ENCODE data around the gene NDFIP2.

GRCh38 chr13:79482281-79482970 is 1.5 kb downstream of the NDFIP2 start:
- TF ChIP-seq, protein P1, sequence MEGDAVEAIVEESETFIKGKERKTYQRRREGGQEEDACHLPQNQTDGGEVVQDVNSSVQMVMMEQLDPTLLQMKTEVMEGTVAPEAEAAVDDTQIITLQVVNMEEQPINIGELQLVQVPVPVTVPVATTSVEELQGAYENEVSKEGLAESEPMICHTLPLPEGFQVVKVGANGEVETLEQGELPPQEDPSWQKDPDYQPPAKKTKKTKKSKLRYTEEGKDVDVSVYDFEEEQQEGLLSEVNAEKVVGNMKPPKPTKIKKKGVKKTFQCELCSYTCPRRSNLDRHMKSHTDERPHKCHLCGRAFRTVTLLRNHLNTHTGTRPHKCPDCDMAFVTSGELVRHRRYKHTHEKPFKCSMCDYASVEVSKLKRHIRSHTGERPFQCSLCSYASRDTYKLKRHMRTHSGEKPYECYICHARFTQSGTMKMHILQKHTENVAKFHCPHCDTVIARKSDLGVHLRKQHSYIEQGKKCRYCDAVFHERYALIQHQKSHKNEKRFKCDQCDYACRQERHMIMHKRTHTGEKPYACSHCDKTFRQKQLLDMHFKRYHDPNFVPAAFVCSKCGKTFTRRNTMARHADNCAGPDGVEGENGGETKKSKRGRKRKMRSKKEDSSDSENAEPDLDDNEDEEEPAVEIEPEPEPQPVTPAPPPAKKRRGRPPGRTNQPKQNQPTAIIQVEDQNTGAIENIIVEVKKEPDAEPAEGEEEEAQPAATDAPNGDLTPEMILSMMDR (conservative IDR thresholded peaks at IDR 0.05; ENCODE audit: low read depth in 2 of 2): no peak
- no peak for TF ChIP-seq ZNF114 (CRISPR knock-in tag; IDR thresholded peaks at IDR 0.05)
- TF ChIP-seq EZH2 (IDR thresholded peaks at IDR 0.05; ENCODE audit: low read depth, unreplicated experiment): no peak
- TF ChIP-seq POLR2AphosphoS5 (IDR thresholded peaks at IDR 0.05; ENCODE audit: low read depth): no peak
- no peak for TF ChIP-seq EZH2phosphoT487 (IDR thresholded peaks at IDR 0.05; ENCODE audit: unreplicated experiment)
- no peak for TF ChIP-seq REST (IDR thresholded peaks at IDR 0.05; ENCODE audit: unreplicated experiment)
- TF ChIP-seq CREB1 (CRISPR knock-in tag; IDR thresholded peaks at IDR 0.05; ENCODE audit: low read depth): no peak
- no peak for TF ChIP-seq JUNB (IDR thresholded peaks at IDR 0.05; ENCODE audit: unreplicated experiment)
- TF ChIP-seq NANOG (IDR thresholded peaks at IDR 0.05; ENCODE audit: borderline replicate concordance): no peak
- TF ChIP-seq STAT1 (IDR thresholded peaks at IDR 0.05; ENCODE audit: unreplicated experiment): no peak

All from GM23338 (cell line).